Tibial nerve (tissue), 4 donors: Measurements from ENCODE around the gene LTBP1.

Experiments used
- CTCF ChIP-seq, 5 experiments: fragments of 200-600 bp in 3 of 5; fragments of 450-650 bp in 2 of 5; sonication (generic) in 3 of 5; IDR thresholded peaks; one replicate each; pipeline ENCODE4 v1.5.1; 2016 to 2019; ENCODE audit warnings: antibody characterized with exemption in 5 of 5, mild to moderate bottlenecking in 3 of 5, moderate library complexity in 2 of 5
- EP300 ChIP-seq, 2 donors: sonication (generic); formaldehyde crosslinking; IDR thresholded peaks; one replicate each; pipeline ENCODE4 v1.6.1; 2017; ENCODE audit warnings: antibody characterized with exemption in 2 of 2, mild to moderate bottlenecking in 1 of 2
- POLR2A ChIP-seq, 2 donors: fragments of 450-650 bp; IDR thresholded peaks; one replicate each; pipeline ENCODE4 v1.6.1; 2017; ENCODE audit warnings: antibody characterized with exemption in 2 of 2, mild to moderate bottlenecking in 2 of 2, moderate library complexity in 2 of 2

- TF ChIP-seq EP300 (IDR thresholded peaks at IDR 0.05) (no peak), CTCF (IDR thresholded peaks at IDR 0.05) (no peak), POLR2A (IDR thresholded peaks at IDR 0.05) (no peak)
Measured at GRCh38 chr2:33100921-33101320, 154.2 kb downstream of the LTBP1 start.
